ENCODE data around the gene PRRG3. TPM values are rescaled to one million over a fixed set of nuclear protein-coding genes. Genes with fewer than 3 reads are reported as not detected.
A peak's percentile ranks its signal among the peaks of the same experiment; 100 is the strongest.

PRRG3 gene
- total and polyA plus RNA-seq, 2 donors (not counting 3 experiments of a cell fraction or from before 2014, with no cell fraction given), result not detected

- BruUV-seq (replicated peaks), result no TSS peak
- FAIRE-seq (no peak), DNase-seq (ENCODE audit: low read depth, low spot score) (no peak)
- Histone ChIP-seq H2AFZ (ENCODE audit: low read depth, low read length) (no peak overlapping the region), H4K20me1 (replicated peaks; ENCODE audit: control insufficient read depth, extremely low read depth, insufficient read depth, low read length) (no peaks in the 10 kb centered on the region), H3K4me2 (ENCODE audit: insufficient read depth, low read length) (no peak overlapping the region), H3K9me3 (replicated peaks; ENCODE audit: control insufficient read depth, insufficient read depth, low read length) (no peaks in the 10 kb centered on the region), H3K4me3 (replicated peaks in 1 of 3; ENCODE audit: insufficient read depth in 1 of 3, low read depth in 1 of 3, low read length in 3 of 3) (no peak overlapping the region), H3K27me3 (ENCODE audit: control insufficient read depth in 2 of 2, insufficient read depth in 2 of 2, low read length in 2 of 2) (no peaks in the 10 kb centered on the region), H3K27ac (ENCODE audit: insufficient read depth, low read depth, low read length) (no peak overlapping the region), H3K79me2 (ENCODE audit: control insufficient read depth, insufficient read depth, low read length) (no peaks in the 10 kb centered on the region), H3K4me1 (ENCODE audit: control insufficient read depth, extremely low read depth, insufficient read depth, low read length) (no peaks in the 10 kb centered on the region), H3K36me3 (ENCODE audit: control insufficient read depth in 2 of 2, extremely low read depth in 1 of 2, insufficient read depth in 2 of 2, low read length in 2 of 2) (no peaks in the 10 kb centered on the region), H3K9ac (replicated peaks; ENCODE audit: extremely low read depth, insufficient read depth, low read length) (no peak overlapping the region), H3K9me1 (replicated peaks; ENCODE audit: control insufficient read depth, extremely low read depth, insufficient read depth, low read length) (no peaks in the 10 kb centered on the region)
- intact Hi-C loops (cut with micrococcal nuclease), result no loop called here
- POLR2A ChIA-PET, result no interaction called here
- CTCF ChIA-PET, result interaction anchor here (0.8 to 0.9 kb wide), 2 partner anchors 921 to 1109 kb away, joined by 3 to 5 read pairs; no protein-coding TSS in a partner anchor
- no peak for TF ChIP-seq MAX (IDR thresholded peaks at IDR 0.05; ENCODE audit: insufficient read depth, insufficient read length)
- TF ChIP-seq CTCF (IDR thresholded peaks at IDR 0.05; ENCODE audit: extremely low read depth in 1 of 2, insufficient read depth in 1 of 2, low read depth in 1 of 2, low read length in 2 of 2), result no peak
- TF ChIP-seq POLR2A (IDR thresholded peaks at IDR 0.05; ENCODE audit: low read depth, low read length), result no peak
- TF ChIP-seq EZH2 (IDR thresholded peaks at IDR 0.05; ENCODE audit: borderline replicate concordance, low read depth, low read length, severe bottlenecking), result no peak
- TF ChIP-seq GATA2 (IDR thresholded peaks at IDR 0.05; ENCODE audit: insufficient read depth, insufficient read length, low read depth, low read length), result no peak
- dilution Hi-C loops (cut with MboI; ENCODE audit: extremely low pct_ligation_motif_present, low sequenced_read_pairs), result no loop called here
These were observed 17.0 kb downstream of the PRRG3 start for GRCh38 chrX:151712253-151712652.

GRCh38 chrX:151713849-151714248 lies 18.6 kb downstream of the PRRG3 start:
- no peaks in the 10 kb centered on the region for H4K20me1 ChIP-seq (replicated peaks; ENCODE audit: control insufficient read depth, extremely low read depth, insufficient read depth, low read length)
- no TSS peak for BruUV-seq (replicated peaks)
- no peak for TF ChIP-seq MYC (IDR thresholded peaks at IDR 0.05; ENCODE audit: low read depth, low read length)
- TF ChIP-seq CTCF (IDR thresholded peaks at IDR 0.05; ENCODE audit: extremely low read depth in 1 of 2, insufficient read depth in 1 of 2, low read depth in 1 of 2, low read length in 2 of 2), result peak; percentile 27 to 47
- no peak overlapping the region for H3K4me3 ChIP-seq (replicated peaks in 1 of 3; ENCODE audit: insufficient read depth in 1 of 3, low read depth in 1 of 3, low read length in 3 of 3)
- no peak overlapping the region for H3K27ac ChIP-seq (ENCODE audit: insufficient read depth, low read depth, low read length)
- ChIA-PET POLR2A (no interaction called here), CTCF (interaction anchor here (1.3 kb wide), 1 partner anchor 1107 kb away, joined by 4 read pairs; no protein-coding TSS in a partner anchor)
- H3K27me3 ChIP-seq (ENCODE audit: control insufficient read depth in 2 of 2, insufficient read depth in 2 of 2, low read length in 2 of 2), result no peaks in the 10 kb centered on the region
- FAIRE-seq, result peak; percentile 37
- H2AFZ ChIP-seq (ENCODE audit: low read depth, low read length), result no peak overlapping the region
- no peak for DNase-seq (ENCODE audit: low read depth, low spot score)
- no peak overlapping the region for H3K4me2 ChIP-seq (ENCODE audit: insufficient read depth, low read length)
- H3K79me2 ChIP-seq (ENCODE audit: control insufficient read depth, insufficient read depth, low read length), result no peaks in the 10 kb centered on the region
- H3K9me3 ChIP-seq (replicated peaks; ENCODE audit: control insufficient read depth, insufficient read depth, low read length), result no peaks in the 10 kb centered on the region
- no peak overlapping the region for H3K9ac ChIP-seq (replicated peaks; ENCODE audit: extremely low read depth, insufficient read depth, low read length)
- dilution Hi-C loops (cut with MboI; ENCODE audit: extremely low pct_ligation_motif_present, low sequenced_read_pairs) (no loop called here), intact Hi-C loops (cut with micrococcal nuclease) (loop anchor here (1.0 kb wide), 3 partner anchors 918 to 1103 kb away; no protein-coding TSS in a partner anchor)
- H3K36me3 ChIP-seq (ENCODE audit: control insufficient read depth in 2 of 2, extremely low read depth in 1 of 2, insufficient read depth in 2 of 2, low read length in 2 of 2), result no peaks in the 10 kb centered on the region
- no peaks in the 10 kb centered on the region for H3K9me1 ChIP-seq (replicated peaks; ENCODE audit: control insufficient read depth, extremely low read depth, insufficient read depth, low read length)
- H3K4me1 ChIP-seq (ENCODE audit: control insufficient read depth, extremely low read depth, insufficient read depth, low read length), result no peaks in the 10 kb centered on the region
